AG10803 (cell line): Measurements from ENCODE around the gene MUC20.
"Not testable (repeated sequence)": the region's sequence is repeated elsewhere in the genome, so short reads cannot be mapped to it uniquely, and the experiment has no call there.

ENCODE experiments used
- DNase-seq: peaks from one replicate; pipeline ENCODE4 v3.0.0; 2010; ENCODE audit warnings: low read depth
- H3K4me3 ChIP-seq: 2 replicates; pipeline ENCODE4 v1.5.1; 2011; ENCODE audit warnings: mild to moderate bottlenecking, low read length, control low read depth
- CTCF ChIP-seq: conservative IDR thresholded peaks from 2 replicates; pipeline ENCODE4 v1.5.1; 2011; ENCODE audit warnings: mild to moderate bottlenecking, low read length, control low read depth, inconsistent platforms

MUC20 gene

GRCh38 chr3:195738274-195739044 lies 17.7 kb downstream of the MUC20 start:
- no peak for TF ChIP-seq CTCF
- no peak for DNase-seq

GRCh38 chr3:195739561-195740111 lies 18.9 kb downstream of the MUC20 start:
- no peak overlapping the region for H3K4me3 ChIP-seq
- no peak for TF ChIP-seq CTCF
- DNase-seq = no peak

More at GRCh38 chr3:195738274-195739044, 17.7 kb downstream of the MUC20 start:
- no peak overlapping the region for H3K4me3 ChIP-seq

- H3K4me3 ChIP-seq = no peak overlapping the region
- DNase-seq = no peak
- no peak for TF ChIP-seq CTCF
Measured at GRCh38 chr3:195744437-195744836, 23.7 kb downstream of the MUC20 start.

GRCh38 chr3:195746346-195746745 lies 25.6 kb downstream of the MUC20 start:
- TF ChIP-seq CTCF = no peak
- no peak overlapping the region for H3K4me3 ChIP-seq
- DNase-seq = no peak

GRCh38 chr3:195746751-195747150 lies 26.0 kb downstream of the MUC20 start:
- TF ChIP-seq CTCF = no peak
- H3K4me3 ChIP-seq = no peak overlapping the region
- no peak for DNase-seq

GRCh38 chr3:195748661-195749060 lies 27.9 kb downstream of the MUC20 start:
- no peak for TF ChIP-seq CTCF
- DNase-seq = no peak
- H3K4me3 ChIP-seq = no peak overlapping the region

- H3K4me3 ChIP-seq, DNase-seq: not testable (repeated sequence)
Measured at GRCh38 chr3:195749101-195749500, 28.3 kb downstream of the MUC20 start.
